ENCODE results near the gene GABBR2.

GABBR2 gene

DNA sequence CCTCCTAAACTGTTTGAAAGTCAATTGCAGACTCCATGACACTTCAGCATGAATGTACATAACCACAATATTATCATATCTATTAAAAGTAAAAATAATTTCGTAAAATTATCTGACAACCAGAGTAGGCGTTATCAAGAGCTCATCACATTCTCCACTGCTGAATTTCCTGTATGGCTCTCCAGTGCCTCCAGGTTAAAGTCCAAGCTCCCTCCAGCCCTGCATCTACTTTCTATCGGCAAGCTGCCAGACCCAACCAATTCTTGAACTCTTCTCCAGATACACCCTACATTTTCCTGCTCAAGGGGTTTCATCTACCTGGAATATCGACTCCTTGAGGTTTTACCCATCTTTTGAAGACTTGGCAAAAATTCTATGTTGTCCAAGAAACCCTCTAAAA lies 378.8 kb downstream of the GABBR2 start:
- Mint-ChIP-seq H3K36me3 (ENCODE audit: low read depth) (no peaks in the 10 kb centered on the region), H3K27ac (no peak overlapping the region), H3K27me3 (ENCODE audit: low read depth) (no peaks in the 10 kb centered on the region), H3K4me1 (ENCODE audit: low read depth) (no peaks in the 10 kb centered on the region), H3K9me3 (no peaks in the 10 kb centered on the region), H3K4me3 (no peak overlapping the region)
- no peak for DNase-seq (ENCODE audit: low spot score)

DNA sequence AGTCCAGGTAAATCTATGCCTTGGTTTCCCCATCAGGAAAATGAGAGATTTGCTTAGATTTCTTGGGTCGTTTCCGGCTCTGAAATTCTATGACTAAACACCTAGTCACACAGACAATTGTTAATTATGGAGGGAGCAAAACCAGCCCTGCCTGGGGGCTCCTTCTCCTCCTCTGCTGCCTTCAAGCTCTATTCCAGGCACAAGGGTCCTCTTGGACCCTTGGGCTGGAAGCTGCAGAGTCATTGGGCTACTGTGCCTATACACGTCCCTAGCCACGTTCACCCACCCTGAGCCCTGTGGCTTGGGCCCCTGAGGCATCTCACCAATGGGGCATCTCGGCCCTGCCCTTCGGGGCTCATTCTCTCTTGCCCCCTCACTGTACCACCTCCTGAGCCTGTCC lies 379.5 kb downstream of the GABBR2 start:
- no peaks in the 10 kb centered on the region for H3K4me1 Mint-ChIP-seq (ENCODE audit: low read depth)
- H3K4me3 Mint-ChIP-seq: no peak overlapping the region
- H3K27ac Mint-ChIP-seq: no peak overlapping the region
- DNase-seq (ENCODE audit: low spot score): no peak
- no peaks in the 10 kb centered on the region for H3K36me3 Mint-ChIP-seq (ENCODE audit: low read depth)
- H3K27me3 Mint-ChIP-seq (ENCODE audit: low read depth): no peaks in the 10 kb centered on the region
- no peaks in the 10 kb centered on the region for H3K9me3 Mint-ChIP-seq

- H3K9me3 Mint-ChIP-seq: no peaks in the 10 kb centered on the region
- H3K27ac Mint-ChIP-seq: no peak overlapping the region
- DNase-seq (ENCODE audit: low spot score): no peak
- no peaks in the 10 kb centered on the region for H3K4me1 Mint-ChIP-seq (ENCODE audit: low read depth)
- no peaks in the 10 kb centered on the region for H3K27me3 Mint-ChIP-seq (ENCODE audit: low read depth)
- no peaks in the 10 kb centered on the region for H3K36me3 Mint-ChIP-seq (ENCODE audit: low read depth)
- H3K4me3 Mint-ChIP-seq: no peak overlapping the region
These were observed 380.0 kb downstream of the GABBR2 start for GRCh38 chr9:98328770-98329169.

DNA sequence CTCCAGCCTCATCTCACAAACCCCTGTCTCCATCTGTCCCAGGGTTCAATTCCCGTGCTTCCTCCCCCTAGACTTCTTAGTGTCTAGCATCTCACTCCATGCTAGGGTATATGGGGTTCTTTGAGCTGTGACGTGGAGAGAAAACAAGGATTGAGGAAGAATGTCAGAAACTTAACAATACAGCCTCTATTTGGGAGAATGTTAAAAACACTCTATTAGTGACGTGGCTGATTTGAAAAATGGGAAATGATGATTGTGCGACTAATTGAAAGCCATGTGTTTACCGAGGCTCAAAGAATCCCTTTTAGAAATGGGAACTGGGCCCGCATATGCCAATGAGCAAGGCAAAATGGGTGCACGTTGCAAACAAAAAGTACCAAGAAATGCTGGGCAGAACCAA lies 380.6 kb downstream of the GABBR2 start:
- DNase-seq (ENCODE audit: low spot score): no peak

GRCh38 chr9:98327249-98327561 lies 381.5 kb downstream of the GABBR2 start:
- H3K27me3 Mint-ChIP-seq (ENCODE audit: low read depth): no peaks in the 10 kb centered on the region
- no peaks in the 10 kb centered on the region for H3K9me3 Mint-ChIP-seq
- H3K4me1 Mint-ChIP-seq (ENCODE audit: low read depth): no peaks in the 10 kb centered on the region
- H3K36me3 Mint-ChIP-seq (ENCODE audit: low read depth): no peaks in the 10 kb centered on the region
- no peak overlapping the region for H3K27ac Mint-ChIP-seq
- no peak for DNase-seq (ENCODE audit: low spot score)
- H3K4me3 Mint-ChIP-seq: no peak overlapping the region

More for the DNA sequence above, 380.6 kb downstream of the GABBR2 start:
- Mint-ChIP-seq H3K27ac (no peak overlapping the region), H3K27me3 (ENCODE audit: low read depth) (no peaks in the 10 kb centered on the region), H3K36me3 (ENCODE audit: low read depth) (no peaks in the 10 kb centered on the region), H3K4me1 (ENCODE audit: low read depth) (no peaks in the 10 kb centered on the region), H3K4me3 (no peak overlapping the region), H3K9me3 (no peaks in the 10 kb centered on the region)

GRCh38 chr9:98326459-98327248 lies 382.1 kb downstream of the GABBR2 start:
- Mint-ChIP-seq H3K27ac (no peak overlapping the region), H3K9me3 (no peaks in the 10 kb centered on the region), H3K36me3 (ENCODE audit: low read depth) (no peaks in the 10 kb centered on the region), H3K4me3 (no peak overlapping the region), H3K4me1 (ENCODE audit: low read depth) (no peaks in the 10 kb centered on the region), H3K27me3 (ENCODE audit: low read depth) (no peaks in the 10 kb centered on the region)
- DNase-seq (ENCODE audit: low spot score): no peak

GRCh38 chr9:98324801-98325200 lies 383.9 kb downstream of the GABBR2 start:
- no peak for DNase-seq (ENCODE audit: low spot score)
- no peaks in the 10 kb centered on the region for H3K36me3 Mint-ChIP-seq (ENCODE audit: low read depth)
- H3K27ac Mint-ChIP-seq: no peak overlapping the region
- H3K4me1 Mint-ChIP-seq (ENCODE audit: low read depth): no peaks in the 10 kb centered on the region
- H3K4me3 Mint-ChIP-seq: no peak overlapping the region
- H3K9me3 Mint-ChIP-seq: no peaks in the 10 kb centered on the region
- no peaks in the 10 kb centered on the region for H3K27me3 Mint-ChIP-seq (ENCODE audit: low read depth)

GRCh38 chr9:98323831-98324135 lies 385.0 kb downstream of the GABBR2 start:
- H3K27me3 Mint-ChIP-seq (ENCODE audit: low read depth): no peaks in the 10 kb centered on the region
- no peaks in the 10 kb centered on the region for H3K36me3 Mint-ChIP-seq (ENCODE audit: low read depth)
- H3K27ac Mint-ChIP-seq: no peak overlapping the region
- no peaks in the 10 kb centered on the region for H3K9me3 Mint-ChIP-seq
- no peak overlapping the region for H3K4me3 Mint-ChIP-seq
- no peaks in the 10 kb centered on the region for H3K4me1 Mint-ChIP-seq (ENCODE audit: low read depth)
- no peak for DNase-seq (ENCODE audit: low spot score)

GRCh38 chr9:98323051-98323830 lies 385.5 kb downstream of the GABBR2 start:
- no peak for DNase-seq (ENCODE audit: low spot score)
- no peak overlapping the region for H3K27ac Mint-ChIP-seq
- H3K36me3 Mint-ChIP-seq (ENCODE audit: low read depth): no peaks in the 10 kb centered on the region
- H3K4me1 Mint-ChIP-seq (ENCODE audit: low read depth): no peaks in the 10 kb centered on the region
- H3K27me3 Mint-ChIP-seq (ENCODE audit: low read depth): no peaks in the 10 kb centered on the region
- H3K9me3 Mint-ChIP-seq: no peaks in the 10 kb centered on the region
- H3K4me3 Mint-ChIP-seq: no peak overlapping the region

- DNase-seq (ENCODE audit: low spot score): no peak
- H3K36me3 Mint-ChIP-seq (ENCODE audit: low read depth): no peaks in the 10 kb centered on the region
- no peaks in the 10 kb centered on the region for H3K9me3 Mint-ChIP-seq
- no peak overlapping the region for H3K4me3 Mint-ChIP-seq
- no peaks in the 10 kb centered on the region for H3K4me1 Mint-ChIP-seq (ENCODE audit: low read depth)
- no peaks in the 10 kb centered on the region for H3K27me3 Mint-ChIP-seq (ENCODE audit: low read depth)
- H3K27ac Mint-ChIP-seq: no peak overlapping the region
These were observed 387.5 kb downstream of the GABBR2 start for GRCh38 chr9:98321269-98321668.

- no peaks in the 10 kb centered on the region for H3K36me3 Mint-ChIP-seq (ENCODE audit: low read depth)
- DNase-seq (ENCODE audit: low spot score): no peak
- no peaks in the 10 kb centered on the region for H3K9me3 Mint-ChIP-seq
- H3K4me3 Mint-ChIP-seq: no peak overlapping the region
- no peak overlapping the region for H3K27ac Mint-ChIP-seq
- peaks cover 2% of the 10 kb centered on the region for H3K4me1 Mint-ChIP-seq (ENCODE audit: low read depth)
- no peaks in the 10 kb centered on the region for H3K27me3 Mint-ChIP-seq (ENCODE audit: low read depth)
These were observed 389.8 kb downstream of the GABBR2 start for GRCh38 chr9:98318834-98319478.

DNA sequence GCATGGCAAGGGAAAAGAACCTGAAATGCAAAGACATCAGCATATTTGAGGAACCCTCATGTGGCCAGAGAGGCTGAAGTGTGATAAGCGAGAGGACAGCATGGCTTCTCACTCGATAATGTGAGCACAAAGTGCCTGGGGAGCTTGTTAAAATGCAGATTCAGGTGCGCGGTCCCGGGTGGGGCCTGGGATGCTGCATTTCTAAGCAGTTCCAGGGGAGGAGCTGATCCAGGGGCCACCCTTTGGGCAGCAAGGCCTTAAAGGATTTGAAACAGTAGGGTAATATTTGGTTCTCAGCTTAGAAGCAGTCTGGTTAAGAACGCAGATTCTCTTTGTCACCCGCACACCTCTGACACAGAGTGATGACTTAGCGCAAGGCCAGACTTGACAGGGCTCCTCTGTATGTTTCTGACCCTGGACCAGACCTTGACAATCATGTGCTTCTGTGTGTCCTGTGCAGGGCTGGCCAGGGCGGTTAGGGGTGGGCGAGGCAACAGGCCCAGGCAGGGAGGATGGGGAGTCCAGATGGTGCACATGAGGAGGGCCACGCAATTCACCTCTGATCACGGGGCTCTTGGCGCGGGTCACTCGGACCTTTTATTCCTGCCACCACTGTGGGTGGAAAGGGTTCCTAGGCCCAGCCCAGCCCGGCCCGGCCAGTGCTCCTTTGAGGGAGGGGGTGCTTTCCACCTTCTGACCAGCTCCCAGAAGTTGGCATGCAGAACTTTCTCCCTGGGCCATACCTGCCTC lies 390.5 kb downstream of the GABBR2 start:
- no peaks in the 10 kb centered on the region for H3K9me3 Mint-ChIP-seq
- H3K4me3 Mint-ChIP-seq: no peak overlapping the region
- H3K27me3 Mint-ChIP-seq (ENCODE audit: low read depth): no peaks in the 10 kb centered on the region
- H3K4me1 Mint-ChIP-seq (ENCODE audit: low read depth): peaks cover 2% of the 10 kb centered on the region
- DNase-seq (ENCODE audit: low spot score): no peak
- no peak overlapping the region for H3K27ac Mint-ChIP-seq
- no peaks in the 10 kb centered on the region for H3K36me3 Mint-ChIP-seq (ENCODE audit: low read depth)

- H3K27me3 Mint-ChIP-seq (ENCODE audit: low read depth): peaks cover 4% of the 10 kb centered on the region
- peaks cover 2% of the 10 kb centered on the region for H3K4me1 Mint-ChIP-seq (ENCODE audit: low read depth)
- DNase-seq (ENCODE audit: low spot score): no peak
- H3K36me3 Mint-ChIP-seq (ENCODE audit: low read depth): no peaks in the 10 kb centered on the region
- no peak overlapping the region for H3K4me3 Mint-ChIP-seq
- H3K9me3 Mint-ChIP-seq: no peaks in the 10 kb centered on the region
- H3K27ac Mint-ChIP-seq: no peak overlapping the region
These were observed 391.4 kb downstream of the GABBR2 start for GRCh38 chr9:98317134-98317857.
